HG02798 (cell line): ENCODE measurements around the gene ABLIM2.
A peak's percentile ranks its signal among the peaks of the same experiment; 100 is the strongest.

Source experiments
- ATAC-seq: cut with Tn5 transposase; IDR thresholded peaks from one replicate; pipeline ENCODE4 v1.9.1; 2021; ENCODE audit warnings: mild to moderate bottlenecking; ENCODE audit not compliant: unreplicated experiment, poor library complexity

ABLIM2 gene

DNA sequence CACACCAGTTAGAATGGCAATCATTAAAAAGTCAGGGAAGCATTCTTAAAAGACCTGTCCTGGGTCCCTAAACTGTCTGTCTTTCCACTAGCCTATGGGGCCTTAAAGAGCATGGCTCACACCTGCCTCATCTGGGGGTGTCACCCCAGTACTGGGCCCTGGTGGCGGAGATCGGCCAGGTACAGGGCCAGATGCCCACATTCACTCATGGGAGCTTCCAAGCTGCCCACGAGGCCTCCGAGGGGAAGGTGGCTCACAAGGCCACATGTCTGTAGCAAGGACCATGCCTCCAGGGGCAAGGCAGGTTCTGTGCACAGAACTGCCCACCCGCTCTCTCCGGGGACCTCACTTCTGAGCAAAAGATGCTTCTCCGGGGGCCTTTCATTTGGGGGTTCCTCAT lies 163.5 kb downstream of the ABLIM2 start:
- no peak for ATAC-seq

GRCh38 chr4:7993671-7994070 lies 164.9 kb downstream of the ABLIM2 start:
- ATAC-seq: no peak

GRCh38 chr4:7992846-7993245 lies 165.8 kb downstream of the ABLIM2 start:
- ATAC-seq: no peak

- ATAC-seq: no peak
Measured at GRCh38 chr4:7990807-7991459, 167.7 kb downstream of the ABLIM2 start.

- no peak for ATAC-seq
Measured at GRCh38 chr4:7989654-7990053, 169.0 kb downstream of the ABLIM2 start.

DNA sequence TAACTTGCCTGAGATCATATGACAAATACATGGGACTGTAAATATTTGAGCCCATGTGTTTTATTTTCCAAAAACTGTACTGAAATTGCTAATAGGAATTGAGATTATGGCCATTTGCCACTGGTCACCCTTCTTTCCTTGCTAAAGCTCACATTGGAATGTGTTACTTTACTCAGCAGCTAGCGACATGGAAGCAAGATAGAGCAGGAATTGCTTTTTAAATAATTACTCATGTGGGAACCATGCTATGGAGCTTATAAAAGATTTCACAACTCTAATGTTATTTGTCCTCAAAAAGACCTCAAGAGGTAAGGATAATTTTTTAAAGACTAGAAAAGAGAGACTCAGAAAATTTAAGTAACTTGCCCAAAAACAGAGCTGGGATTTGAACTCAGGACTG lies 170.2 kb downstream of the ABLIM2 start:
- no peak for ATAC-seq

DNA sequence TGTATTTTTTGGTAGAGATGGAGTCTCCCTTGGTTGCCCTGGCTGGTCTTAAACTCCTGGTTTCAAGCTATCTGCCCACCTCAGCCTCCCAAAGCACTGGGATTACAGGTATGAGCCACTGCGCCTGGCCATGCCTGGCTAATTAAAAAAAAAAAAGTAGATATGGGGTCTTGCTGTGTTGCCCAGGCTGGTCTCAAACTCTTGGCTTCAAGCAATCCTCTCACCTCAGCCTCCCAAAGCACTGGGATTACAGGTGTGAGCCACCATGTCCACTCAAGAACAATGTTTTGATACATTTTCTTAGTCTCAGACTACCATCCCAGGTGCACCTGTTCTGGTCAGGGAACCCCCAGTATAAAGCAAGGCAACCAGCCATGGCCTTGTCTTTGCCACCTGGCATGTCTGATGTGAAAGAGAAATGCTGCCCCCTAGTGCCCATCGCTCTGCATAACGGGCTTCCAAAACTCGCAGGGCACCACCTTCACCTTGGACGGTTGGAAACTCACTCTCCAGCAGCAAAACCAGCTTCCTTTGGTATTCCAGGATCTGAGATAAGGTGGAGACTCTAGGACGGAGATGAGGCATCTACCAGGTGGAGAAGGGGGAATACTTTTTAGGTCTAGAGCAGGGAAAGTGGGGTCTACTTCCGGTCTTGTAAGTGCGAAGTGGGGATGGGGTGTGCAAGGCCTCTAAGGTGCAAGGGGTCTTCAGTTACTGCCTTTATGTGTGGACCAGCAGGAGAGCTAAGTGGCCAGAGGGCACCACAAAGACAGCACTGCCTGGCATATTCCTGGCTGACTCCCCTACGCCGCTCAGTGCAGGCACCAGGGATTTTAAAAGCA lies 171.2 kb downstream of the ABLIM2 start:
- peak; percentile 81 for ATAC-seq

- no peak for ATAC-seq
Measured at GRCh38 chr4:7985891-7986441, 172.6 kb downstream of the ABLIM2 start.

DNA sequence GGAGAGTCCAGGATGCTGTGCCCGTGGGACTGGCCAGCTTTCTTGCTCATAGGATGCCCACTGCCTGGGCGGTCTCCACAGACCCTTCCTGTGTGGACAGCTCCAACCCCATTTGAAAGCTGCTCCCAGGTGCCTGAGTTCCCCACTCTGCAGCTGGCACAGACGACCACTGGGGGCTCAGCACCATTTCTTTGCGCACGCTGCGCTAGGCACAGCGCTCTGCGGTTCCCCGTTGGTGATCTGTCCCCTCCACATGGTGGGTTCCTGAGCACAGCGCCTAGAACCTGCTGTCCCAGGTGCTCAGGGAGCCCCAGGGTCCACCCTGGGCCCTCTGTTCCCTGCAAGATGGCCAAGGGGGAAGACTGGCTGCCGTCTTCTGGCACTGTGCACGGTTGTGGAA lies 173.5 kb downstream of the ABLIM2 start:
- no peak for ATAC-seq

- no peak for ATAC-seq
Measured at GRCh38 chr4:7984286-7984925, 174.2 kb downstream of the ABLIM2 start.

GRCh38 chr4:7983296-7983695 lies 175.3 kb downstream of the ABLIM2 start:
- ATAC-seq: no peak

DNA sequence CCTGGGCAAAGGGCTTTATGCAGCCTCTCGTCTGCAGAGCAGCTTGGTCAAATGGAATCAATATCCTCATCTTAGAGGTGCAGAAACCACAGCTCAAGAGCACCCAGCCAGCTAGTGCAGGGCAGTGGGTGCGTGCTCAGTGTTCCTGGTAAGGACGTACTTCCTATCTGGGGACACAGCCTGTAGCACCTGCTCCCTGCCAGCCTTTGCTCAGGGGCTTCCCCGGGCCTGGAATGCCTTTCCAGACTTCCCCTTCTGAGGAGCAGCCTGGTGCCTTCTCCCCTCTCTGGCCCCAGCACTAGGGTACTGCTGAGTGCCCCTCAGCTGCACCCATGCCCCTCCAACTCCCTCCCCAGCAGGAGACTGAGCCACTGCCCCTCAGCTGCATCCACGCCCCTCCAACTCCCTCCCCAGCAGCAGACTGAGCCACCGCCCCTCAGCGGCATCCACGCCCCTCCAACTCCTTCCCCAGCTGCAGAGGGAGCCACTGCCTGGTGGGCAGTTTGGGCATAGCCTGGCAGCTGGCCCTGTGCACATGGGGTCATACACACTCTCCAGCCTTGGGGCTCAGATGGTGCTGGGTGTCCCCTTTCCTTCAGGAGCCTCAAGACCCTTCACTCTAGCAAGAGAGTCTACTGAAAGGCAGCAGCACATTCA lies 176.7 kb downstream of the ABLIM2 start:
- no peak for ATAC-seq

- ATAC-seq: no peak
Measured at GRCh38 chr4:7980036-7980435, 178.6 kb downstream of the ABLIM2 start.

GRCh38 chr4:7979652-7979968 lies 179.0 kb downstream of the ABLIM2 start:
- no peak for ATAC-seq

GRCh38 chr4:7978907-7979651 lies 179.5 kb downstream of the ABLIM2 start:
- no peak for ATAC-seq

DNA sequence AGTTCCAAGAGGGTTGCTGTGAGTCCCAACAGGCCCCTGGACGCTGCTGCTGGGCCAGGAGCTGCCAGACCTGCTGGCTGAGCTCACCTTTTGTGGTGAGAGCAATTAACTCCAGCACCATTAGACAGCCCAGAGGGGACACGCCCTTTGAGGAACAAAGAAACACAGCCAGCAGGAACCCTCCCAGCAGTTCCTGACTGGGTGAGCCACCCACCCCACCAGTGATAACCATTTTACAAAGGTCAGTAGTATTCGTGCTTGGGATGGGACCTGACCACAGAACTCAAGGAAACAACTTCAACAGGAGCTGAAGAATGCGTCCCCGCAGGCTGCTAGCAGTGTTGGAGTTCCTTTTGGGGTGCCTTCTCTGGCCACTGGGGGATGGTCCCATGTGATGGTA lies 180.1 kb downstream of the ABLIM2 start:
- ATAC-seq: no peak

- no peak for ATAC-seq
Measured at GRCh38 chr4:7976634-7977033, 182.0 kb downstream of the ABLIM2 start.

- ATAC-seq: no peak
Measured at GRCh38 chr4:7976025-7976424, 182.6 kb downstream of the ABLIM2 start.

GRCh38 chr4:7974425-7974824 lies 184.2 kb downstream of the ABLIM2 start:
- no peak for ATAC-seq

- ATAC-seq: no peak
Measured at GRCh38 chr4:7973545-7973981, 185.1 kb downstream of the ABLIM2 start.
